Activated CD8-positive, alpha-beta T cell treated with anti-CD3 and anti-CD28 coated beads, Interleukin-2, amount 10 ng/mL, durations not matched to agents 7 days and 5 days (primary cell): ENCODE measurements around the gene LAT. TPM values are rescaled to one million over a fixed set of nuclear protein-coding genes. Genes with fewer than 3 reads are reported as not detected.
A peak's percentile ranks its signal among the peaks of the same experiment; 100 is the strongest.
"Not testable (repeated sequence)": the region's sequence is repeated elsewhere in the genome, so short reads cannot be mapped to it uniquely, and the experiment has no call there.

ENCODE experiments used
- ATAC-seq: fragments of 150-1000 bp; cut with Tn5 transposase; one replicate; pipeline ENCODE4 v1.10.0; 2021; ENCODE audit warnings: moderate library complexity
- CTCF ChIA-PET: fragments of 350-600 bp; sonication (Branson Sonifier 250); formaldehyde crosslinking; loops from one replicate; lab custom pipeline; 2021; ENCODE audit warnings: antibody characterized with exemption; lab: Charles Lee
- POLR2A ChIA-PET: fragments of 350-600 bp; sonication (Branson Sonifier 250); formaldehyde crosslinking; loops from one replicate; lab custom pipeline; 2021; ENCODE audit warnings: antibody characterized with exemption; lab: Charles Lee
- DNase-seq: peaks from one replicate; pipeline ENCODE4 v3.0.0-alpha.2; 2020
- H3K27ac Mint-ChIP-seq: one replicate; pipeline ENCODE4 v1.8.0; 2021; ENCODE audit warnings: mild to moderate bottlenecking, mixed read lengths
- H3K27me3 Mint-ChIP-seq: one replicate; pipeline ENCODE4 v1.8.0; 2021; ENCODE audit warnings: low read depth, mixed read lengths
- H3K36me3 Mint-ChIP-seq: one replicate; pipeline ENCODE4 v1.8.0; 2021; ENCODE audit warnings: low read depth, mixed read lengths
- H3K4me1 Mint-ChIP-seq: one replicate; pipeline ENCODE4 v1.8.0; 2021; ENCODE audit warnings: low read depth, mixed read lengths
- H3K4me3 Mint-ChIP-seq: one replicate; pipeline ENCODE4 v1.8.0; 2021; ENCODE audit warnings: mild to moderate bottlenecking, mixed read lengths
- H3K9me3 Mint-ChIP-seq: one replicate; pipeline ENCODE4 v1.8.0; 2022; ENCODE audit warnings: mixed read lengths; ENCODE audit not compliant: insufficient read depth
- total RNA-seq, 2 experiments: library from RNA; stranded (reverse); gene quantifications; one replicate each; pipeline ENCODE4 v1.2.3, GENCODE V29; 2021

The LAT gene
- total RNA-seq, 2 experiments from 2014 or later = 270 to 288 TPM

DNA sequence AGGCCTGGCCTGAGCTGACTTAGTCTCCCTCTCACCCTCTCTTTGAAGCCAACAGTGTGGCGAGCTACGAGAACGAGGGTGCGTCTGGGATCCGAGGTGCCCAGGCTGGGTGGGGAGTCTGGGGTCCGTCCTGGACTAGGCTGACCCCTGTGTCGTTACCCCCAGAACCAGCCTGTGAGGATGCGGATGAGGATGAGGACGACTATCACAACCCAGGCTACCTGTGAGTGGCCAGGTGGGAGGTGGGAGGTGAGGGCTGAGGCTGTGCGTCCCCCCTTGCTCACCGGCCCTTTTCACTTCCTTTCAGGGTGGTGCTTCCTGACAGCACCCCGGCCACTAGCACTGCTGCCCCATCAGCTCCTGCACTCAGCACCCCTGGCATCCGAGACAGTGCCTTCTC, 1.6 kb downstream of the LAT start:
- H3K27ac Mint-ChIP-seq = peak overlapping the region; percentile 95
- no peaks in the 10 kb centered on the region for H3K27me3 Mint-ChIP-seq
- no peak for ATAC-seq
- peak; percentile 34 for DNase-seq
- peak overlapping the region; percentile 100 for H3K4me3 Mint-ChIP-seq
- H3K4me1 Mint-ChIP-seq = peaks cover 66% of the 10 kb centered on the region
- POLR2A ChIA-PET = interaction anchor here (0.6 to 4.2 kb wide), 10 partner anchors 12 to 140 kb away, joined by 3 to 24 read pairs (median 10); partner anchors contain the start of genes NFATC2IP, SPNS1 and TUFM
- peaks cover 11% of the 10 kb centered on the region for H3K9me3 Mint-ChIP-seq
- peaks cover 93% of the 10 kb centered on the region for H3K36me3 Mint-ChIP-seq
- CTCF ChIA-PET = interaction anchor here (0.8 to 3.0 kb wide), 7 partner anchors 9 to 41 kb away, joined by 4 to 17 read pairs (median 9); partner anchors contain the start of gene SPNS1

DNA sequence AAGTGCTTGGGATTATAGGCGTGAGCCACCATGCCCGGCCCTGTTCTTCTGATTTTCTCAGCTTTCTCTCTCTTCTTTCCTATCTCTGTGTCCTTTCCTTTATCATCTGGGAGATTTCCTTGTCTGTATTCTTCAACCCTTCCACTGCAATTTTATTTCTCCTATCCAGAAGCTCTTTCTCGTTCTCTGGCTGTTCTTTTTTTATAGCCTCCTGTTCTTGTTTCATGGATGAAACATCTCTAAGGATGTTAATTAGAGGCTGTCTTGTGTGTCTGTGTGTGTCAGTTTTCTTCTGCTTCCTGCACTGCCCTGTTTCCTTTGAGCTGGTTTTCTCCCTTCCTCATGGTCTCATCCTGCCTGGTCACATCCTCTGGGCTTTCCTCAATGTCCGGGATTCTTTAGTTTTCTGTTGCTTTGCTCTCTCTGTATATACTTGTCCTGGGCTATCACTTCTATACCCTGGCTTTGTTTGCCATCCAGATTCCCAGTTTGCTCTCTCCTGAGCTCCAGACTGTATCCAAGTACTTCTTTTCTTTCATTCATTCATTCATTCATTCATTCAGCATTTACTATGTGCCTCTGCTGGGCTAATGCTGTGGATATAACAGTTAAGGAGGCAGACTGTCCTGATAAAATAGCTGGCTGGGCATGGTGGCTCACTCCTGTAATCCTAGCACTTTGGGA, 2.5 kb downstream of the LAT start:
- no peak for DNase-seq
- CTCF ChIA-PET = interaction anchor here (0.8 to 3.0 kb wide), 7 partner anchors 10 to 42 kb away, joined by 4 to 17 read pairs (median 9); partner anchors contain the start of gene SPNS1
- Mint-ChIP-seq H3K36me3 (peaks cover 91% of the 10 kb centered on the region), H3K4me3 (peak overlapping the region; percentile 100), H3K9me3 (peaks cover 7% of the 10 kb centered on the region), H3K27ac (peak overlapping the region; percentile 95), H3K4me1 (peaks cover 65% of the 10 kb centered on the region), H3K27me3 (no peaks in the 10 kb centered on the region)
- ATAC-seq = no peak
- POLR2A ChIA-PET = interaction anchor here (0.7 to 4.2 kb wide), 9 partner anchors 13 to 124 kb away, joined by 3 to 24 read pairs (median 7); partner anchors contain the start of genes NFATC2IP and SPNS1

DNA sequence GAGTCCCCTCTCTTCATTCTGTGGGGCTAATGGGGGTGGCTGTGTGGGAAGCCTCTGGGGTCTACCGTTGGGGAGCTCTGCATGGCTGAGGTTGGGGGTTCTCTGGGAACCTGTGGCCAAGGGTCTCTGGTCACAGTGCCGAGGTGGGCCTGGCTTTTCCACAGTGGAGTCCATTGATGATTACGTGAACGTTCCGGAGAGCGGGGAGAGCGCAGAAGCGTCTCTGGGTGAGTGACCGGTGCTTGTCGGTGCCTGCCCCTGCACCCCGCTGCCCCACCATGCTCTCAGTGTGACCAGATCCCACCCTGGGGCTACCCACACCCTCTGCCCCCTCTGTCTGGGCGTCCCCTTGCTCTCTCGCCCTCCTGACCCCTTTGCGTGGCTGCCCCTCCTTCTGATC, 4.5 kb downstream of the LAT start:
- CTCF ChIA-PET = interaction anchor here (1.3 to 2.3 kb wide), 2 partner anchors 10 to 20 kb away, joined by 3 to 8 read pairs; no protein-coding TSS in a partner anchor
- Mint-ChIP-seq H3K4me3 (peak overlapping the region; percentile 100), H3K27me3 (no peaks in the 10 kb centered on the region), H3K27ac (peak overlapping the region; percentile 95), H3K9me3 (peaks cover 7% of the 10 kb centered on the region), H3K36me3 (peaks cover 73% of the 10 kb centered on the region), H3K4me1 (peaks cover 48% of the 10 kb centered on the region)
- POLR2A ChIA-PET = interaction anchor here (0.6 to 2.8 kb wide), 8 partner anchors 12 to 53 kb away, joined by 3 to 13 read pairs (median 6); partner anchors contain the start of gene SPNS1
- DNase-seq (no peak), ATAC-seq (no peak)

DNA sequence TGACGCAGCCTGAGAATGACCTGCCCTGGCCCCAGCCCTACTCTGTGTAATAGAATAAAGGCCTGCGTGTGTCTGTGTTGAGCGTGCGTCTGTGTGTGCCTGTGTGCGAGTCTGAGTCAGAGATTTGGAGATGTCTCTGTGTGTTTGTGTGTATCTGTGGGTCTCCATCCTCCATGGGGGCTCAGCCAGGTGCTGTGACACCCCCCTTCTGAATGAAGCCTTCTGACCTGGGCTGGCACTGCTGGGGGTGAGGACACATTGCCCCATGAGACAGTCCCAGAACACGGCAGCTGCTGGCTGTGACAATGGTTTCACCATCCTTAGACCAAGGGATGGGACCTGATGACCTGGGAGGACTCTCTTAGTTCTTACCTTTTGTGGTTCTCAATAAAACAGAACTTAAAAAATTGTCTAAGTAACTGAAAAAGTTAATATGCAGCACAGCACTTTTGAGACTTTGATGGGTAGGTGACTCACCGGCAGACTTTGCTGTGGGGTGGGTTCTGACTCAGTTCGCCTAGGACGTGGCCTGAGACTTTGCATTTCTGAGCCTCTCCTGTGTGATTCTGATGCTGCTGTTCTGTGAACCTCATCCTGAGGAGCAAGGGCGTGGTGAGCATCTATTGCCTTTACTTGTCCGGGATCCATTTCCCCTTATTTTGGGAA, 5.7 kb downstream of the LAT start:
- ChIA-PET CTCF (interaction anchor here (1.3 to 2.3 kb wide), 2 partner anchors 9 to 19 kb away, joined by 3 to 8 read pairs; no protein-coding TSS in a partner anchor), POLR2A (interaction anchor here (0.9 to 1.1 kb wide), 4 partner anchors 17 to 39 kb away, joined by 3 to 7 read pairs (median 4); no protein-coding TSS in a partner anchor)
- Mint-ChIP-seq H3K4me3 (peak overlapping the region; percentile 100), H3K36me3 (peaks cover 67% of the 10 kb centered on the region), H3K9me3 (peaks cover 7% of the 10 kb centered on the region), H3K27me3 (no peaks in the 10 kb centered on the region), H3K27ac (peak overlapping the region; percentile 95), H3K4me1 (peaks cover 46% of the 10 kb centered on the region)
- DNase-seq (peak; percentile 69), ATAC-seq (peak; percentile 59)

DNA sequence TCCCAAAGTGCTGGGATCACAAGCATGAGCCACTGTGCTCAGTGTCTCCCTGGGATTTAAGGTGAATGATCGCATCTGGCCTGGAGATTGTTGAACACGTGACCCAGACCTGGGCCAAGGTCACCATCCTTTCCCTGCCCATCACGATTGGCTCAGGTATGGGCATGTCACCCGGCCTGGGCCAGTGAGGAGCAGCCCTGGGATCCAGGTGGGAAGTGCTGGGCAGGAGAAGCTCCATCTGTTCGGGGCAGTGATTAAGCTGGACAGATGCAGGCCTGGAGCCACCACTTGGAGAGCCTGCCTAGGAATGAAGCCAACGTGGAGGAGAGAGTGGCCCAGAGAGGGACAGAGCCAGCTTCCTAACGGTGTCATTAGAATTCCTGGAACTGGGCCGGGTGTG, 6.8 kb downstream of the LAT start:
- H3K9me3 Mint-ChIP-seq = peaks cover 7% of the 10 kb centered on the region
- ChIA-PET CTCF (no interaction called here), POLR2A (interaction anchor here (0.9 to 1.1 kb wide), 3 partner anchors 16 to 32 kb away, joined by 3 to 4 read pairs (median 3); no protein-coding TSS in a partner anchor)
- DNase-seq (no peak), ATAC-seq (no peak)
- H3K4me1 Mint-ChIP-seq = peaks cover 46% of the 10 kb centered on the region
- peaks cover 55% of the 10 kb centered on the region for H3K36me3 Mint-ChIP-seq
- no peak overlapping the region for H3K4me3 Mint-ChIP-seq
- no peak overlapping the region for H3K27ac Mint-ChIP-seq
- no peaks in the 10 kb centered on the region for H3K27me3 Mint-ChIP-seq

DNA sequence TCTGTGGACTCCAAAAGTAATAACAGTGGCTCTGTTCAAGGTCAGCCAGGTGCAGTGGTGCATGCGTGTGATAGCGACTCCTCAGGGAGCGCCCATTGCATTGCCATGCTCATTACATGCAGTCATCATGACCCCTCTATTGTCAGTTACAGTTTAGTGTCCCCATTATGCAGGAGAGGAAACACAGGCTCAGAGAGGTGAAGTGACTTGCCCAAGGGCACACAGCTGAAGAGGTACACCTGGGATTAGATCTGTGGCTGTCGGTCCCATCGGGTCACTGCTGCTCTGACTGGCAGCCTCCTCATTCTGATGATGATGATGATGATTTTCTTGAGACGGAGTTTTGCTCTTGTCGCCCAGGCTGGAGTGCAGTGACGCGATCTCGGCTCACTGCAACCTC, 7.6 kb downstream of the LAT start:
- ATAC-seq (no peak), DNase-seq (no peak)
- Mint-ChIP-seq H3K4me3 (no peak overlapping the region), H3K9me3 (peaks cover 1% of the 10 kb centered on the region), H3K36me3 (peaks cover 47% of the 10 kb centered on the region), H3K27me3 (no peaks in the 10 kb centered on the region), H3K27ac (peak overlapping the region; percentile 57), H3K4me1 (peaks cover 40% of the 10 kb centered on the region)
- CTCF ChIA-PET = no interaction called here
- POLR2A ChIA-PET = interaction anchor here (0.9 to 1.4 kb wide), 3 partner anchors 8 to 37 kb away, joined by 3 to 6 read pairs (median 4); no protein-coding TSS in a partner anchor

DNA sequence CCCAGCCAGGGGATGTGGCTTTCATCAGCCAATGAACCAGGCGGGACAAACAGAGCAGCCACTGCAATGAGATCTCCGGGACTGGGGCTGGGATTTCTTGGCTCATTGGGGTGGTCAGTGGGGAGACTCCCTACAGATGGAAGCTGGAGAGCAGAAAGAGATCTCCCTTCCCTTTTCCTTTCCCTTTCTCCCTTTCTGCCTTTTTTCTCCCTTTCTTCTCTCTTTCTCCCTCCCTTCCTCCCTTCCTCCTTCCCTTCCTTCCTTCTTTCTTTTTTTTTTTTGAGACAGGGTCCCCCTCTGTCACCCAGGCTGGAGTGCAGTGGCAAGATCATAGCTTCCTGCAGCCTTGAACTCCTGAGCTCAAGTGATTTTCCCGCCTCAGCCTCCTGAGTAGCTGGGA, 14.0 kb downstream of the LAT start:
- ChIA-PET CTCF (no interaction called here), POLR2A (interaction anchor here (1.3 kb wide), 1 partner anchor 31 kb away, joined by 3 read pairs; no protein-coding TSS in a partner anchor)
- Mint-ChIP-seq H3K4me1 (peaks cover 10% of the 10 kb centered on the region), H3K9me3 (no peaks in the 10 kb centered on the region), H3K27ac (no peak overlapping the region), H3K4me3 (no peak overlapping the region), H3K36me3 (no peaks in the 10 kb centered on the region), H3K27me3 (no peaks in the 10 kb centered on the region)
- DNase-seq (no peak), ATAC-seq (no peak)

DNA sequence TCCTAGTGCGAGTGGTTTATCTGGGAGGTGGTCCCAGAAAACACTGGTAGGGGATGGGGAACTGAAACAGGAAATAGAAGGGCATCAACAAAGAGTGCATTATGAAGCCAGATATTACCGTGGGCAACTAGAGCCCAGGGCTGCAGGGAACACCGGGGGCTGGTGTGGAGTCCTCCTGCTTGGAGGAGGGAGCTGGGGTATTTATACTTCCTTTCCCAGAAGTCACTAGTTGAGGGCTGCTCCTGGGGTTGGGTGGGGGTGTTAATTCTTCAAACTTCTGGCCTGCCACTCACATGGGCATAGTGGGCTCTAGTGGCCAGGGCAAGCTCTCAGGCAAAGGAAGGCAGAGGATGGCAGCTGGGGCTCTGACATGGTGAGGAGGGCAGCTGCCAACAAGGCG, 14.7 kb downstream of the LAT start:
- POLR2A ChIA-PET = interaction anchor here (0.9 to 1.3 kb wide), 2 partner anchors 30 to 137 kb away, joined by 3 to 4 read pairs; no protein-coding TSS in a partner anchor
- ATAC-seq (no peak), DNase-seq (no peak)
- H3K36me3 Mint-ChIP-seq = no peaks in the 10 kb centered on the region
- H3K4me3 Mint-ChIP-seq = no peak overlapping the region
- CTCF ChIA-PET = interaction anchor here (1.1 to 1.7 kb wide), 3 partner anchors 10 to 26 kb away, joined by 3 to 5 read pairs (median 4); partner anchors contain the start of gene SPNS1
- no peaks in the 10 kb centered on the region for H3K9me3 Mint-ChIP-seq
- no peaks in the 10 kb centered on the region for H3K27me3 Mint-ChIP-seq
- H3K27ac Mint-ChIP-seq = no peak overlapping the region
- peaks cover 10% of the 10 kb centered on the region for H3K4me1 Mint-ChIP-seq

DNA sequence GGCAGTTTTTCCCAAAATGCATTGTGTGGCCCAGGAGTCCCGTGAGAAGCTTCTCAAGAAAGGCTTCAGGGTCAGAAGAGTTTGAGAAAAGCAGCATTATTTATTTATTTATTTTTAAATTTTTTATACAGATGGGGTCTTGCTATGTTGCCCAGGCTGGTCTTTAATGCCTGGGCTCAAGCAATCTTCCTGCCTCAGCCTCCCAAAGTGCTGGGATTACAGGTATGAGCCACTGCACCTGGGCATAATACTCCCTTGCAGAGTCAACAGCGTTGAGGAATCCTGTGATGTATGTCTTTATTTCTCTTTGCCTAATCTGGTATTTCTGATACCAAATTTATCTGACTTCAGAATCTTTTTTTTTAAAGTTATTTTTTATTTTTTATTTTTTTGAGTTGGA, 15.2 kb downstream of the LAT start:
- Mint-ChIP-seq H3K4me3 (no peak overlapping the region), H3K36me3 (no peaks in the 10 kb centered on the region), H3K4me1 (peaks cover 10% of the 10 kb centered on the region), H3K27me3 (no peaks in the 10 kb centered on the region), H3K9me3 (no peaks in the 10 kb centered on the region), H3K27ac (no peak overlapping the region)
- ATAC-seq (no peak), DNase-seq (no peak)
- ChIA-PET POLR2A (interaction anchor here (0.9 to 1.3 kb wide), 2 partner anchors 29 to 137 kb away, joined by 3 to 4 read pairs; no protein-coding TSS in a partner anchor), CTCF (interaction anchor here (1.1 to 1.7 kb wide), 3 partner anchors 10 to 26 kb away, joined by 3 to 5 read pairs (median 4); partner anchors contain the start of gene SPNS1)

DNA sequence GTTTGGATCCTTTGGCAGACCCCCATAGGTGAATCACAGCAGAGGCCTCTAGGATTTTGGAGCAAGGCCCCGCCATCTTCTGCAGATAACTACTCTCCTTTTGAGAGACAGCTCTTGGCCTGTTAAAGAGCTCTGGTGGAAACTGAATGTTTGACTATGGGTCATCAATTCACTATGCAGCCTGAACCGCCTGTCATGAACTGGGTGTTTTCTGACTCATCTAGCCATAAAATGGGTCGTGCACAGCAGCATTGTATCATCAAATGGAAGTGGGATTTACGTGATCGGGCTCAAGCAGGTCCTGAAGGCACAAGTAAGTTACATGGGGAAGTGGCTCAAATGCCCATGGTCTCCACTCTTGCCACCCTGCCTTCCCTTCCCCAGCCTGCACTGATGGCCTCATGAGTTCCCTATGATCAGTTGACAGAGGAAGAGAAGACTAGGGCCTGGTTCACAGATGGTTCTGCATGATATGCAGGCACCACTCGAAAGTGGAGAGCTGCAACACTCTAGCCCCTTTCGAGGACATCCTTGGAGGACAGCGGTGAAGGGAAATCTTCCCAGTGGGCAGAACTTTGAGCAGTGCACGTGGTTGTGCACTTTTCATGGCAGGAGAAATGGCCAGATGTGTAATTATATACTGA, 19.8 kb downstream of the LAT start:
- POLR2A ChIA-PET, H3K27me3 Mint-ChIP-seq, DNase-seq, H3K9me3 Mint-ChIP-seq, CTCF ChIA-PET, ATAC-seq, H3K27ac Mint-ChIP-seq, H3K4me3 Mint-ChIP-seq, H3K36me3 Mint-ChIP-seq: not testable (repeated sequence)
- H3K4me1 Mint-ChIP-seq = peaks cover 26% of the 10 kb centered on the region
